ENCODE measurements around the gene SEMA3C. TPM values are rescaled to one million over a fixed set of nuclear protein-coding genes. Genes with fewer than 3 reads are reported as not detected.

SEMA3C gene
- total and polyA plus RNA-seq, 2 donors (not counting 3 experiments of a cell fraction or from before 2014, with no cell fraction given), result 0.01 to 0.09 TPM

GRCh38 chr7:80726666-80727065 is 192.2 kb downstream of the SEMA3C start:
- Histone ChIP-seq H4K20me1 (replicated peaks; ENCODE audit: control insufficient read depth, extremely low read depth, insufficient read depth, low read length) (no peaks in the 10 kb centered on the region), H3K9me1 (replicated peaks; ENCODE audit: control insufficient read depth, extremely low read depth, insufficient read depth, low read length) (no peaks in the 10 kb centered on the region), H3K79me2 (ENCODE audit: control insufficient read depth, insufficient read depth, low read length) (no peaks in the 10 kb centered on the region), H3K4me2 (ENCODE audit: insufficient read depth, low read length) (no peak overlapping the region), H2AFZ (ENCODE audit: low read depth, low read length) (no peak overlapping the region), H3K4me3 (replicated peaks in 1 of 3; ENCODE audit: insufficient read depth in 1 of 3, low read depth in 1 of 3, low read length in 3 of 3) (no peak overlapping the region), H3K9me3 (replicated peaks; ENCODE audit: control insufficient read depth, insufficient read depth, low read length) (no peaks in the 10 kb centered on the region), H3K27me3 (ENCODE audit: control insufficient read depth in 2 of 2, insufficient read depth in 2 of 2, low read length in 2 of 2) (peaks cover 0 to 2% of the 10 kb centered on the region in 2 experiments), H3K9ac (replicated peaks; ENCODE audit: extremely low read depth, insufficient read depth, low read length) (no peak overlapping the region), H3K4me1 (ENCODE audit: control insufficient read depth, extremely low read depth, insufficient read depth, low read length) (peaks cover 4% of the 10 kb centered on the region), H3K27ac (ENCODE audit: insufficient read depth, low read depth, low read length) (no peak overlapping the region), H3K36me3 (ENCODE audit: control insufficient read depth in 2 of 2, extremely low read depth in 1 of 2, insufficient read depth in 2 of 2, low read length in 2 of 2) (no peaks in the 10 kb centered on the region)
- intact Hi-C loops (cut with micrococcal nuclease), result no loop called here
- TF ChIP-seq POLR2AphosphoS5 (IDR thresholded peaks at IDR 0.05; ENCODE audit: insufficient read depth, low read depth, low read length) (no peak), FOS (IDR thresholded peaks at IDR 0.05; ENCODE audit: borderline replicate concordance, insufficient read depth, low read length) (no peak), MYC (IDR thresholded peaks at IDR 0.05; ENCODE audit: low read depth, low read length) (no peak), GATA2 (IDR thresholded peaks at IDR 0.05; ENCODE audit: insufficient read depth, insufficient read length, low read depth, low read length) (no peak), EZH2 (IDR thresholded peaks at IDR 0.05; ENCODE audit: borderline replicate concordance, low read depth, low read length, severe bottlenecking) (no peak), POLR2A (IDR thresholded peaks at IDR 0.05; ENCODE audit: low read depth, low read length) (no peak), JUN (IDR thresholded peaks at IDR 0.05; ENCODE audit: borderline replicate concordance, insufficient read depth, insufficient read length, low read depth) (no peak), CTCF (IDR thresholded peaks at IDR 0.05; ENCODE audit: extremely low read depth in 1 of 2, insufficient read depth in 1 of 2, low read depth in 1 of 2, low read length in 2 of 2) (no peak), MAX (IDR thresholded peaks at IDR 0.05; ENCODE audit: insufficient read depth, insufficient read length) (no peak)
- dilution Hi-C loops (cut with MboI; ENCODE audit: extremely low pct_ligation_motif_present, low sequenced_read_pairs), result no loop called here
- DNase-seq (ENCODE audit: low read depth, low spot score), result no peak
- POLR2A ChIA-PET, result interaction anchor here (0.6 kb wide), 1 partner anchor 1284 kb away, joined by 4 read pairs; no protein-coding TSS in a partner anchor
- CTCF ChIA-PET, result no interaction called here
- BruUV-seq (replicated peaks), result no TSS peak
- FAIRE-seq, result no peak
